Osteocyte (in vitro differentiated cells): Measurements from ENCODE around the gene FNDC3B. TPM values are rescaled to one million over a fixed set of nuclear protein-coding genes. Genes with fewer than 3 reads are reported as not detected.

Source experiments
- DNase-seq: peaks from one replicate; pipeline ENCODE4 v3.0.0; 2021; ENCODE audit warnings: mixed read lengths; ENCODE audit not compliant: unreplicated experiment; ENCODE audit errors: extremely low spot score
- H3K27ac Mint-ChIP-seq: one replicate; pipeline ENCODE4 v1.8.0; 2021; ENCODE audit warnings: mild to moderate bottlenecking, mixed read lengths; ENCODE audit not compliant: unreplicated experiment
- H3K27me3 Mint-ChIP-seq: one replicate; pipeline ENCODE4 v1.8.0; 2021; ENCODE audit warnings: mixed read lengths; ENCODE audit not compliant: unreplicated experiment
- H3K36me3 Mint-ChIP-seq: one replicate; pipeline ENCODE4 v1.8.0; 2021; ENCODE audit warnings: mixed read lengths; ENCODE audit not compliant: unreplicated experiment
- H3K4me1 Mint-ChIP-seq: one replicate; pipeline ENCODE4 v1.8.0; 2021; ENCODE audit warnings: mixed read lengths; ENCODE audit not compliant: unreplicated experiment
- H3K4me3 Mint-ChIP-seq: one replicate; pipeline ENCODE4 v1.8.0; 2021; ENCODE audit warnings: mild to moderate bottlenecking, moderate library complexity, mixed read lengths; ENCODE audit not compliant: unreplicated experiment
- H3K9me3 Mint-ChIP-seq: one replicate; pipeline ENCODE4 v1.8.0; 2021; ENCODE audit warnings: mixed read lengths; ENCODE audit not compliant: unreplicated experiment
- CTCF ChIP-seq: fragments of 200-600 bp; sonication (generic); IDR thresholded peaks from 2 replicates; pipeline ENCODE4 v1.5.0; 2021; ENCODE audit warnings: antibody characterized with exemption, mild to moderate bottlenecking, moderate library complexity
- total RNA-seq: library from RNA; stranded (reverse); gene quantifications from 2 replicates; pipeline ENCODE4 v1.2.1, GENCODE V29; 2021

The FNDC3B gene
- total RNA-seq, 1 donor from 2014 or later: 240 TPM

- TF ChIP-seq CTCF: no peak
- DNase-seq: no peak
- peaks cover 50% of the 10 kb centered on the region for H3K4me1 Mint-ChIP-seq
- peak overlapping the region; percentile 34 for H3K27ac Mint-ChIP-seq
- H3K9me3 Mint-ChIP-seq: no peaks in the 10 kb centered on the region
- no peak overlapping the region for H3K4me3 Mint-ChIP-seq
- H3K27me3 Mint-ChIP-seq: no peaks in the 10 kb centered on the region
- H3K36me3 Mint-ChIP-seq: peaks cover 10% of the 10 kb centered on the region
Observed at GRCh38 chr3:172167892-172168648, 128.7 kb downstream of the FNDC3B start.

- Mint-ChIP-seq H3K4me3 (no peak overlapping the region), H3K36me3 (peaks cover 9% of the 10 kb centered on the region), H3K27ac (peak overlapping the region; percentile 27), H3K4me1 (peaks cover 68% of the 10 kb centered on the region), H3K9me3 (no peaks in the 10 kb centered on the region), H3K27me3 (no peaks in the 10 kb centered on the region)
- no peak for DNase-seq
- no peak for TF ChIP-seq CTCF
Observed at GRCh38 chr3:172170073-172170709, 130.8 kb downstream of the FNDC3B start.

GRCh38 chr3:172170841-172171240 is 131.5 kb downstream of the FNDC3B start:
- Mint-ChIP-seq H3K27ac (peak overlapping the region; percentile 18), H3K36me3 (peaks cover 6% of the 10 kb centered on the region), H3K9me3 (no peaks in the 10 kb centered on the region), H3K4me3 (no peak overlapping the region), H3K27me3 (no peaks in the 10 kb centered on the region), H3K4me1 (peaks cover 72% of the 10 kb centered on the region)
- TF ChIP-seq CTCF: no peak
- no peak for DNase-seq

GRCh38 chr3:172171396-172172075 is 132.2 kb downstream of the FNDC3B start:
- peaks cover 6% of the 10 kb centered on the region for H3K36me3 Mint-ChIP-seq
- peaks cover 78% of the 10 kb centered on the region for H3K4me1 Mint-ChIP-seq
- peak overlapping the region; percentile 23 for H3K4me3 Mint-ChIP-seq
- DNase-seq: no peak
- TF ChIP-seq CTCF: no peak
- no peaks in the 10 kb centered on the region for H3K27me3 Mint-ChIP-seq
- H3K9me3 Mint-ChIP-seq: no peaks in the 10 kb centered on the region
- H3K27ac Mint-ChIP-seq: peak overlapping the region; percentile 67
